Stimulated activated CD8-positive, alpha-beta memory T cell treated with anti-CD3 and anti-CD28 coated beads, Interleukin-7, amount 100 ng/mL, for 1 hour (primary cell): ENCODE results near the gene APOH.
"Not testable (repeated sequence)": the region's sequence is repeated elsewhere in the genome, so short reads cannot be mapped to it uniquely, and the experiment has no call there.

Experiments
- DNase-seq, 2 donors: peaks; one replicate each; pipeline ENCODE4 v3.0.0-alpha.2; 2020; ENCODE audit warnings: low read depth in 2 of 2

APOH gene

DNA sequence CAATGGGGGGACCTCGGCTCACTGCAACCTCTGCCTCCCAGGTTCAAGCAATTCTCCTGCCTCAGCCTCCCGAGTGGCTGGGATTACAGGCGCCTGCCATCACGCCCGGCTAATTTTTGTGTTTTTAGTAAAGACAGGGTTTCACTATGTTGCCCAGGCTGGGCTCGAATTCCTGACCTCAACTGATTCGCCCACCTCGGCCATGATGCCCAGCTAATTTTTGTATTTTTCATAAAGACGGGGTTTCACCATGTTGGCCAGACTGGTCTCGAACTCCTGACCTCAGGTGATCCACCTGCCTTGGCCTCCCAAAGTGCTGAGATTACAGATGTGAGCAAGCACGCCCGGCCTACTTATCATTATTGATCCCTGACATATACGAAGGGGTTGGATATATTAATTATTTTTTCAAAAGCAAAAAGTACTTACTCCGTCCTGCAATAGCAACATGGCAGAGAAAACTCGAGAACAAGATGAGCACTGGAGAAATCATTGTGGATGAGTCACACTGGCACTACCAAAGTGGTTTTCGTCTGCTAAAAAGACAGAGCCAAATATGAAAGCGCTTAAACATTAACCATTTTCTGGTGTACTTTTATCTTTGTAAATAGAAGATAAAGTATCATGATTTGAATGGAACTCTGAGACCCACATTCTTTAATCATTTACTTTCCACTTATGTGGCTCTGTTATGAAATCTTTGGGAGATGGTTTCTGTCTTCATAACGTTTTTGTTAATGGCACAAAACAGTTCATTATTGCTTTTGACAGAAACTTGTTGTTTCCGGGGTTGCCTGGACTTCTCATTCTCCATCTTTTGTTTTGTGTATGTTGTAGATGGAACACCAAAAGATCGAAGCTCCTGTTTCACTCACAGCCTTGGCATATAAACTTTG, at the start of gene APOH:
APOH (minus strand) TSS at position 529 of the 896 bp plus-strand sequence; CDS start at position 493, 36 bp downstream.
- no peak for DNase-seq

- no peak for DNase-seq
These were observed 48.0 kb upstream of the APOH start for GRCh38 chr17:66277191-66277590.

DNA sequence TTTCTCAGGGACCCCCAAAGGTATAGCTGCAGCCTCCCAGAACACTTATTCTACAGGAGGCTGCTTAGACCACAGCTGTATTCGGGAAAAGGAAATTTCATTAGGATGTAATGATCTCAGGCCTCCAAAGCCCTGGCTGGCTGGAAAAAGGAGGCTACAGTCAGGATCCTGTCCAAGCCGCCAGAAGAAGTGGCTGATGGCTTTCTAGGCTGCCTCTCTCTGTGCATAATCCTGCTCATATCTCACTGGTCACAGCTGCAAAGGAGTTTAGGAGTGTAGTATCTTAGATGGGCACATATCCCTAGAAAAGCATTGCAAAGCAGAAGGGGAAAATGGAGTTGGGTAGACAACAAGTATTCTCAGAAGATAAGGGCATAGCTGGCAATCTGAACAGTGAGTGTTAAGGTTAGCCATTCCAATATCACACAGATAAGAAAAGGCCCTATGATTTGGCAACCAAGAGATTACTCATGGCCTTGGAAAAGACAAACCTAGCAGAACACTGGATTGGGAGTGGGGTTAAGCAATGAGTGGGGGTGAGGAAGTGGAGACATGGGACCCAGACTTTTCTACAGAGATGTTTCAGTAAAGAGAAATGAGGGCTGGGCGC, 47.2 kb upstream of the APOH start:
- DNase-seq: no peak

DNA sequence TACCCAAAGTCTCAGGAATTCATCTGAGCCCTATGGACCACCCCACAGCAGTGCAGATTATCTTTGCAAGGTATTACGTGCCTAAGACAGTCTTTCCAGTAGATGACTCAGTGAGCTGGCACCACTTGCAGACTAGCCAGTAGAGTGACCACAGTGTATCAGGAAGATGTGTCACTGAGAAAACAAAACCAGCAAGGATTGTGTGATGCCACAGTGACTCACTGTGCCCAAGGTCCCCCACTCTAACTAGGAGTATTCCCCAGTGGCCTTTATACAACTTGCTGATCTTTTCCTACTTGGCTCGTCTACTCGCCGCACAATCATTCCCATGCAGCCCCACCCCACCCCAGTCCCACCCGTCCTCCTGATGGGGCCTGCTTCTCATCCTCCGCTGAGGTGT, 46.4 kb upstream of the APOH start:
- DNase-seq: no peak

DNA sequence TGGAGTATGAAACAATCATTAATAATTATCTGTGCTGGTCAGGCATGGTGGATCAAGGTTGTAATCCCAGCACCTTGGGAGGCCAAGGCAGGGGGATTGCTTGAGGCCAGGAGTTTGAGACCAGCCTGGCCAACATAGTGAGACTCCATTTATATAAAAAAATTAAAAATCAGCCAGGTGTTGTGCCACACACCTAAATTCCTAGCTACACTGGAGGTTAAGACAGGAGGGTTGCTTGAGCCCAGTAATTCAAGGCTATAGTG, 44.3 kb upstream of the APOH start:
- no peak for DNase-seq

- no peak for DNase-seq
These were observed 43.8 kb upstream of the APOH start for GRCh38 chr17:66272811-66273585.

DNA sequence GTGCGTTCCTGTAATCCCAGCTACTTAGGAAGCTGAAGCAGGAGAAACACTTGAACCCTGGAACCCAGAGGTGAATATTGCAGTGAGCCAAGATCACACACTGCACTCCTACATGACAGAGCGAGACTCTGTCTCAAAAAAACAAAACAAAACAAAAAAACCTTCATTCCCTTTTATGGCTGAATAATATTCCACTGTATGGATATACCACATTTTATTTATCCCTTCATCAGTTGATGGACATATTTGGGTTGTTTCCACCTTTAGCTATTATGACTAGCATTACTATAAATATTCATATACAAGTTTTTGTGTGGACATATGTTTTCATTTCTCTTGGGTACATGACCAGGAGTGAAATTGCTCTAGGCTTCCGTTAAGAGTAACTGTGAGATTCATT, 42.3 kb upstream of the APOH start:
- DNase-seq: no peak

DNA sequence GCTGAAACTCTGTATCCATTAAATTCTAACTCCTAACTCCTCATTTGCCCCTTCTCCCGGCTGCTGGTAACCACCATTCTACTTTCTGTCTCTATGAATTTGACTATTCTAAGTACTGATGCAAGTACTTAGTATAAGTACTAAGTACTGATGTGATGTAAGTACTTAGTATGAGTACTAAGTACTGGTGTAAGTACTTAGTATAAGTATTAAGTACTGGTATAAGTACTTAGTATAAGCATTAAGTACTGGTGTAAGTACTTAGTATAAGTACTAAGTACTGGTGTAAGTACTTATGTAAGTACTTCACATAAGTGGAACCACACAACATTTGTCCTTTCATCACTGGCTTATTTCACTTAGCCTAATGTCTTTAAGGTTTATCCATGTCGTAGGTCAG, 40.9 kb upstream of the APOH start:
- DNase-seq: no peak

DNA sequence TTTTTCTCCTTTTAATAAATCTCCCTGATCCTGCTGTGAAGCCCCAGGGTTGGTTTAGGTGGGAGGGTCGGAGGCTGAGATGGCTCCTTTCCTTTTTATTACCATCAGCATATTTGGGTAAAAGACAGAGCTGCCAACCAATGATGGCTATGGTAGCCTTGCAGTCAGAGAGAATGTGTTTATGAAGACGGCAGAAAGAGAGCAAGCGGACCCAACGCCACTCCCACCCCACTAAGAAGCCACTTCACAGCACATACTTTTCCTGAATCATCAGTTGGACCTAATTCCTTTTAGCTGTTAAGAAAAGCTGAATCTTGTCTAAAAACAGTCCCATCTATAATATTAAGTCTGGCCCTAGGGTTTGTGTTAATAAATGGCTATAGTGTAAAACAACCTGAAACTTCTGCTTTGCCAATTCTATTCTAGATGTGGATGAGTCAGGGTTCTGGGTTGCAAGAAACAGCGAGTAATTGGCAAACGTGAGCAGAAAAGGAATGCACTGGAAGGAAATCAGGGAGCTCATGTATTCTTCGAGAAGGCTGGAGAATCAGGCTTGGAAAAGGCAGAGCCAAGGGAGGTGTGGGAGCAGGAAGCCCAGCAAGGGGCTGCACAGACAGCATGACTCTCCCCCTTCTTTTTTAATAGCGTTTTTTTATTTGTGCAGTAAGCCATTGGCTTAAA, 39.2 kb upstream of the APOH start:
- DNase-seq: no peak

GRCh38 chr17:66264696-66265095, 35.5 kb upstream of the APOH start:
- no peak for DNase-seq

GRCh38 chr17:66262767-66263166, 33.6 kb upstream of the APOH start:
- no peak for DNase-seq

- no peak for DNase-seq
These were observed 31.5 kb upstream of the APOH start for GRCh38 chr17:66260688-66261087.

DNA sequence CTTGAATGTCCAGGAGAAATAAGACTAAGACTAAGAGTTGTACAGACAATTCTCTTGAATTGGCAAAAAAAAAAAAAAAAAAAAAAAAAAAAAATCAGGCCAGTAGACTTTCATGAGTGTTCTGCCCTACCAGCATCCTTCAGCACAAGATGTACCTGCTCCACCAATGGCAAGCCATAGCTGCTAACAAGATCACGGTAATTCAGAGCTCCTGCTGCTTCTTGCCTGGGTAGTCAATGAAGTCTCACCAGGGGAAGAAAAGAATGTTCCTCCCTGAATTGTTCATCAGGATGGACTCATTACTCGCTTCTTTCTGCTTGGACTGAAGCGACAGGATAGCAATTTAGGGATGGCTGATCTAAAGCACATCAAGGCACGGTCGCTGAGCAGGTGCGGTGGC, 31.1 kb upstream of the APOH start:
- DNase-seq: no peak

- DNase-seq: no peak
These were observed 26.3 kb upstream of the APOH start for GRCh38 chr17:66255527-66255971.

DNA sequence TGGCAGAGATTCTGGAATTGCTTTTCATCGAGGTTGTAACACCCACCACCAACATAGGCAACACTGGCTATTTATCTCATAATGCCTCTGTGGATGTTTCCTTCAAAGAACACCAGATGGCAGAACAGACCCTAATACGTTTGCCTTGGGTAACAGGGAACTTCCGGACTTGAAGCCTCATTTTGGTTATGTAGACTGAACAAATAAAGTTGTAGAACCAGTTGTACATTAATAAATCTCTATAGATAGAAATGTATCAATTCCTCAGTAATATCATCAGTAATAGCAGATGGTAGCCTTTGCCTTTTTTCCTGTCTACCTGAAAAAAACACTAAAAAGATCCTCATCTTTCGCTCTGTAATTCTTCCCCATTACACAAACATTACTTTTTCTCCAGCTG, 25.9 kb upstream of the APOH start:
- no peak for DNase-seq

DNA sequence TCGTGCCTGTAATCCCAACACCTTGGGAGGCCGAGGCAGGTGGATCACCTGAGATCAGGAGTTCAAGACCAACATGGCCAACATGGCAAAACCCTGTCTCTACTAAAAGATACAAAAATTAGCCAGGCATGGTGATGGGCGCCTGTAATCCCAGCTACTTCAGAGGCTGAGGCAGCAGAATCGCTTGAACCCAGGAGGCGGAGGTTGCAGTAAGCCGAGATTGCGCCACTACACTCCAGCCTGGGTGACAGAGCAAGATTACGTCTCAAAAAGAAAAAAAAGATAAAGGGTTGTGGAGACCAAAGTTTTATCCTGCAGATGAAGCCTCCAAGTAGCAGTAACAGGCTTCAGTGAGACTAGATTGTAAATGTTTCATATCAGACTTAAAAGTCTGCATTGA, 24.2 kb upstream of the APOH start:
- DNase-seq: not testable (repeated sequence)

DNA sequence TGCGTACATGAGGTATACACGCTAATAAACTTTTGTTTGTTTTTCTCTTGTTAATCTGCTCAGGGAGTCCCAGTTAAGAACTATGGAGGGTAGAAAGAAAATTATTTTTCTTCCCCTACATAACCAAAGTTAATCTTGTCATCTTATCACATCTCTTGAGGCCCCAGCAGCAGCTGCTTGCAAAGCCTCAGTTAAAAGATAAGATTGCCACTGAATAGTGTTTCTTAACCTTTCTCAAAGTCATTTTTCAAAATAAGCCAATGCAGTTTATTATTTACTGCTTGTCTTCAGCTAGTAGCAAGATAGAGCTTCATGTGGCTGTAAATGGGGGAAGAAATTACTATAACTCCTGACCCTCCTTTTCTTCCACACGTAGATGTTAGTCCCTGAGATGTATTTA, 21.5 kb upstream of the APOH start:
- DNase-seq: no peak

DNA sequence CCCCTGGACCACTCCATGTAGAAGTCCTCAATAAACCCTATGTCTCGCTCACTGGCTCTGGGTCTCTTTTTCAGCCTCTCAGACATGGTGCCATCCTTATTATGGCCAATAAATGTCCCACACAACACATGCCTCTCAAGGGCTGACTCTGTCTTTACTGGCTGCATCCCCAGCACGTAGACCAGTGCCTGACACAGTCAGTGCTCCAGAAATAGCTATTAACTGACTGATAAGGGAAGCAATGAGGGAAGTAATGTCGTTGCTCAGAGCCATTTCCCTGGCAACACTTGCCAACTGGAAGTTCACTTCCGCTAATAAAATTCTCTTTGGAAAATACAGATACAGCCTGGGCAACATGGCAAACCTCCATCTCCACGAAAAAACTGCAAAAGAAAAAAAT, 19.1 kb upstream of the APOH start:
- DNase-seq: no peak

DNA sequence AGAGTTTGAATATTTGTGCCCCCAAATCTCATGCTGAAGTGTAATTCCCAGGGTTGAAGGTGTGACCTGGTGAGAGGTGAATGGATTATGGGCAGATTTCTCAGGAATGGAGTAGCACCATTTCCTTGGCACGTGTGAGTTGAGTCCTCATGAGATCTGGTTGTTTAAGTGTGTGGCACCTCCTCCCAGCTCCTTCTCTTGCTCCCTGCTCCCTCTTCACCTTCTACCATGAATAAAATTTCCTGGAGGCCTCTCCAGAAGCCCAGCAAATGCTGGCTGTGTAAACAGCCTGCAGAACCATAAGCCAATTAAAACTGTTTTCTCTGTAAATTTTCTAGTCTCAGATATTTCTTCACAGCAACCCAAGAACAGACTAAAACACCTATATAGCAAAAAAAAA, 12.6 kb upstream of the APOH start:
- no peak for DNase-seq

DNA sequence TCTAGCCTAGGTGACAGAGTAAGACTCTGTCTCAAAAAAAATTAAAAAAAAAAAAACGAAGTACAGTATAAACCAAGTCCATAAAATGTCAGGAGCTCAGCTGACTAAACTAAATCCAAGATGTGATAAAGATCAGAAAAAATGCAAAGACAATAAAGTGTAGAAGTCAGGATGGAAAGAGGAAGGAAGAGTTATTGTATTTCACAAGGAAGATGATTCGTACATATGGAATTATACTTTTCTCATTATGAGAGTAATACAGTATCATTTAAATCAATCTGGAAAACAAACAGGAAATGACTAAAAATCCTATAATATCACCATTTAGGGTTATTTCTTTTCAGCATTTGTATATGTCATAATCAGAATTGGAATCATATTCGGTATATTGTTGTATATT, 11.4 kb upstream of the APOH start:
- DNase-seq: no peak

DNA sequence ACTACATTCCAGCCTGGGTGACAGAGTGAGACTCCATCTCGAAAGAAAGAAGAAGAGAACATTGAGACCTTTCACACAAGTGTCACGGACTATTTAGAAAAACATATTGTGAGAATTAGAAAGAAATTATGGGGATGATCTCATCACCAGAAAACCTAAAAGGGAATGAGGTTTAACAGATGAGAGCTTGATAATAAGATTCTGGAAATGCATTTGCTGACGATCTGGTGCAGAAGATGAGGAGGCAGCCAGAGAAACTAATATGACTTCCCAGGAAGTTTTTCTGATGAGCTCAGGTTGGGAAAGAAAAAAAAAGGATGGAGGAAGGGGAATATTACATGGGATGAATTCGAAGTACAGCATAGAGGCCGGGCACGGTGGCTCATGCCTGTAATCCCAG, 10.8 kb upstream of the APOH start:
- no peak for DNase-seq

GRCh38 chr17:66235377-66235994, 6.3 kb upstream of the APOH start:
- DNase-seq: no peak
